ENCODE results near the gene INO80. TPM values are rescaled to one million over a fixed set of nuclear protein-coding genes. Genes with fewer than 3 reads are reported as not detected.

The INO80 gene
- total RNA-seq, 2 donors from 2014 or later: 23.0 to 51.2 TPM

DNA sequence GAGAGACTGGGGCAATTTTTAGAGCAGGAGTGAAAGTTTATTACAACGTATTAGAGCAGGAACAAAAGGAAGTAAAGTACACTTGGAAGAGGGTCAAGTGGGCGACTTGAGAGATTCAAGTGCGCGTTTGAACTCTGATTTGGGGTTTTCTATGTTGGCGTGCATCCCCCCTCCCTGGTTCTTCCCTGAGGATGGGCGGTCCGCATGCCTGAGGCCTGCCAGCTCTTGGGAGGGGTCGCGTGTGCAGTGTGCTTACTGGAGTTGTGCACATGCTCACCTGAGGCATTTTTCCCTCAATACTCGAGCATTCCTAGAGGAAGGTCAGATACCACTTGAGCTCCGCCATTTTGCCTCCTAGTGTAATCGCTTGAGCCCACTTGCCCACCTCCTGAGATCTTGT is 173.2 kb downstream of the INO80 start:
- Histone ChIP-seq H3K27ac (no peak overlapping the region), H3K4me3 (no peak overlapping the region)
- intact Hi-C loops (cut with DNase I): loop anchor here (5.0 kb wide), 1 partner anchor 36 kb away; no protein-coding TSS in a partner anchor

DNA sequence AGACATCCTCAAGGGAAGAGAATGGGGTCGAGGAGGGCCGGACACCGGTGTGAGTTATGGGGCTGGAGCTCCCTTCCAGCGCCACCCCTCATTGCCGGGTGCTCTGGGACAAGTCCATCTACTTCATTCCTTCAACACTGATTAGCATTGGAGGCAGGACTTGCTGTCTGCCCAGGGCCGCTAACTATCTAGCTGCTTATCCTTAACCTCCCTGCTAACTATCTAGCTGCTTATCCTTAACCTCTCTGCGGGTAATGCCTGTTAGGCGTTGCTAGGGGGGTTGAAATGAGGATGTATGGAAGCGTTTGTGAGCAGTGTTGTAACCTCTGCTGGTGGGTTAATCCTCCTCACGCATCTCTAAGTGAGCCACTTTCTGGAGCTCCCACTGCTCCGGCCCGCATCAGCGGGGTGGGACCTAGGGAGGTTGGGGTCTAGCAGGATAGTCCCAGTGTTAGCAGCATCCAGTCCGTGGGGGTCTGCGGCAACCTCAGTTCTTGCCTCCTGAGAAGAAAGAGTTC is 173.7 kb downstream of the INO80 start:
- peaks cover 7% of the 10 kb centered on the region for H3K4me1 ChIP-seq (replicated peaks)
- H3K4me3 ChIP-seq: peak overlapping the region; percentile 38 to 50
- 48% methylated on average over 15 of the region's 15 CpGs for WGBS
- TF ChIP-seq POLR2AphosphoS5 (IDR thresholded peaks at IDR 0.05) (no peak), POLR2A (IDR thresholded peaks at IDR 0.05) (no peak)
- TF ChIP-seq, protein P1, sequence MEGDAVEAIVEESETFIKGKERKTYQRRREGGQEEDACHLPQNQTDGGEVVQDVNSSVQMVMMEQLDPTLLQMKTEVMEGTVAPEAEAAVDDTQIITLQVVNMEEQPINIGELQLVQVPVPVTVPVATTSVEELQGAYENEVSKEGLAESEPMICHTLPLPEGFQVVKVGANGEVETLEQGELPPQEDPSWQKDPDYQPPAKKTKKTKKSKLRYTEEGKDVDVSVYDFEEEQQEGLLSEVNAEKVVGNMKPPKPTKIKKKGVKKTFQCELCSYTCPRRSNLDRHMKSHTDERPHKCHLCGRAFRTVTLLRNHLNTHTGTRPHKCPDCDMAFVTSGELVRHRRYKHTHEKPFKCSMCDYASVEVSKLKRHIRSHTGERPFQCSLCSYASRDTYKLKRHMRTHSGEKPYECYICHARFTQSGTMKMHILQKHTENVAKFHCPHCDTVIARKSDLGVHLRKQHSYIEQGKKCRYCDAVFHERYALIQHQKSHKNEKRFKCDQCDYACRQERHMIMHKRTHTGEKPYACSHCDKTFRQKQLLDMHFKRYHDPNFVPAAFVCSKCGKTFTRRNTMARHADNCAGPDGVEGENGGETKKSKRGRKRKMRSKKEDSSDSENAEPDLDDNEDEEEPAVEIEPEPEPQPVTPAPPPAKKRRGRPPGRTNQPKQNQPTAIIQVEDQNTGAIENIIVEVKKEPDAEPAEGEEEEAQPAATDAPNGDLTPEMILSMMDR (IDR thresholded peaks at IDR 0.05): no peak
- H3K9me3 ChIP-seq: no peaks in the 10 kb centered on the region
- H3K36me3 ChIP-seq: no peaks in the 10 kb centered on the region
- peak overlapping the region; percentile 70 to 74 for H3K27ac ChIP-seq
- no peaks in the 10 kb centered on the region for H3K27me3 ChIP-seq (replicated peaks; ENCODE audit: insufficient read depth)
- no peak for DNase-seq (ENCODE audit: low spot score)
- intact Hi-C loops (cut with DNase I): loop anchor here (5.0 kb wide), 1 partner anchor 35 kb away; no protein-coding TSS in a partner anchor

More for the DNA sequence above, 173.2 kb downstream of the INO80 start:
- 82% methylated on average over 12 of the region's 12 CpGs for WGBS
- Histone ChIP-seq H3K36me3 (no peaks in the 10 kb centered on the region), H3K4me1 (replicated peaks) (peaks cover 7% of the 10 kb centered on the region), H3K9me3 (no peaks in the 10 kb centered on the region), H3K27me3 (replicated peaks; ENCODE audit: insufficient read depth) (no peaks in the 10 kb centered on the region)
- TF ChIP-seq POLR2AphosphoS5 (IDR thresholded peaks at IDR 0.05): no peak
- TF ChIP-seq, protein P1 (IDR thresholded peaks at IDR 0.05): no peak
- no peak for TF ChIP-seq POLR2A (IDR thresholded peaks at IDR 0.05)
- no peak for DNase-seq (ENCODE audit: low spot score)

DNA sequence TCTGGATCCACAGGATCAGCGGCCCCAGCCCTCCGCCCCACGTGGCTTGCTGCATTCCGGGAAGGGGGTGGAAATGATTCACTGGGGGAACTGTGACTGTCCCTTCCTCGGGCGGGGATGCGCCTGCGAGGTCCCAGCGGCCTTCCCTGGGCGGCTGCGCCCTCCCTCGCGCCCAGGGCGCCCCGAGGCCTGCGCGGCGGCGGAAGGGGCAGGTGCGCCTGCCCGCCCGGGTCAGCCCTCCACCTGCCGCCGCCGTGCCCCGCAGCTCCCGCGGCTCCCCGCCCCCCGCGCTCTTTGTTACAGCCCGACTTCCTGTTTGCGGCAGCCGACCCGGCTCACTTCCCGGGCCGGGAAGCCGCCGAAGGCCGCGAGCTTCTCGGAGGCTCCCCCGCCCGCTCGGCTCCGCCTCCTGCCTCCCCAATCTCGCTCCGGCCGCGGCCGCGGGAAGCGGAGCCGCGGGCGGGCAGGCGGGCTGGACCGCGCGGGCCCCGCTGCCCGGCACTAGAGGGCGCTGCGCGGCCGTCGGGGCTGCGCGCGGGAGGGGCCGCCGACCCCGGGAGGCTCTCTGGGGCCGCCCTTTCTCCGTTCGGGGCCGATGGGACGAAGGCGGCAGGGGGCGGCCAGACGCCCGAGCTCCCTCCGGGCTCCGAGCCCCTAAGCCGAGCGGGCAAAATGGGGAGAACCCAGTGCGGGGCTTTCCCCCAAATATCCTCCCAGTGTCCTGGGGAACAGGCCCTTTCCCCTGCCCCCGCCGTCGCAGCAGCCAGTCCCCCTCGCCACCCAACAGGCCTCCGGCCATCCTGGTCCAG is 174.3 kb downstream of the INO80 start:
- intact Hi-C loops (cut with DNase I): loop anchor here (2.0 to 5.0 kb wide), 2 partner anchors 34 to 81 kb away; no protein-coding TSS in a partner anchor
- Histone ChIP-seq H3K9me3 (no peaks in the 10 kb centered on the region), H3K4me3 (peak overlapping the region; percentile 38 to 50), H3K4me1 (replicated peaks) (peaks cover 7% of the 10 kb centered on the region), H3K27me3 (replicated peaks; ENCODE audit: insufficient read depth) (no peaks in the 10 kb centered on the region), H3K36me3 (no peaks in the 10 kb centered on the region), H3K27ac (peak overlapping the region; percentile 70 to 74)
- TF ChIP-seq POLR2AphosphoS5 (IDR thresholded peaks at IDR 0.05) (peak; percentile 28), POLR2A (IDR thresholded peaks at IDR 0.05) (peak; percentile 12)
- TF ChIP-seq, protein P1 (IDR thresholded peaks at IDR 0.05): peak; percentile 50 to 92 (median 68)
- WGBS: 2% methylated on average over 67 of the region's 92 CpGs
- DNase-seq (ENCODE audit: low spot score): peak; percentile 45

DNA sequence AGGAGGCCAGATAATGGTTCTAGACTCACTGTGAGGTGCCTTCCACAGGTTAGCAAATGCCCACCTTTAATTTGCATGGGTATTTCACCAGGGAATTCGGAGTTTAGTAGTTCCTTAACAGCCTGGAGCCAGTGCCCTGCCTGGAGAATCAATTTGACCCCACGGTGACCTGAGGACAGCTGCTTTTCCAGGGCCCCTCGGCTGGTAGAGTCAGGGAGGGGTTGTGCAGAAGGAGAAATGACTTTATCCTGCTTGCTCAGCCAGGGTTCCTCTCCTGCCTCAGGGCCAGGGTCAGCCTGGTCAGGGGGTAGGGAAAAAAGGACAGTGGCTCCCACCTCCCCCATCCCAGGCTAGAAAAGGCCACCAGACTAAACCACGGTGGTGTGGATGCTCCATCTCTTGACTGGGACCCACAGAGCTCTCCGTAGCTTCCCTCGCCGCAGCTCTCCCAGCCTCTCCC is 175.0 kb downstream of the INO80 start:
- Histone ChIP-seq H3K9me3 (no peaks in the 10 kb centered on the region), H3K4me3 (peak overlapping the region; percentile 38 to 50), H3K4me1 (replicated peaks) (peaks cover 7% of the 10 kb centered on the region), H3K36me3 (no peaks in the 10 kb centered on the region), H3K27me3 (replicated peaks; ENCODE audit: insufficient read depth) (no peaks in the 10 kb centered on the region), H3K27ac (peak overlapping the region; percentile 70 to 74)
- TF ChIP-seq POLR2AphosphoS5 (IDR thresholded peaks at IDR 0.05) (no peak), POLR2A (IDR thresholded peaks at IDR 0.05) (no peak)
- TF ChIP-seq, protein P1 (IDR thresholded peaks at IDR 0.05): no peak
- intact Hi-C loops (cut with DNase I): loop anchor here (2.0 to 5.0 kb wide), 2 partner anchors 34 to 82 kb away; no protein-coding TSS in a partner anchor
- WGBS: 23% methylated on average over 7 of the region's 7 CpGs
- no peak for DNase-seq (ENCODE audit: low spot score)

Data from prostate gland (tissue), 2 donors.